CD4-positive, CD25-positive, alpha-beta regulatory T cell (primary cell): ENCODE measurements around the gene PTP4A1. TPM values are rescaled to one million over a fixed set of nuclear protein-coding genes. Genes with fewer than 3 reads are reported as not detected.

Experiments
- ATAC-seq, 2 donors: fragments of 150-1000 bp; cut with Tn5 transposase; one replicate each; pipeline ENCODE4 v1.10.0; 2021; ENCODE audit warnings: low read depth in 2 of 2, moderate number of reproducible peaks in 2 of 2, moderate library complexity in 1 of 2
- DNase-seq, 3 donors: peaks; one replicate each; pipeline versions ENCODE4 v3.0.0 to v3.0.0-alpha.2; 2012 to 2022; ENCODE audit warnings: mixed read lengths in 1 of 3
- H3K27ac ChIP-seq: one replicate; pipeline ENCODE4 v1.7.0; 2013; ENCODE audit warnings: mild to moderate bottlenecking, low read length; ENCODE audit not compliant: insufficient read depth, poor library complexity, severe bottlenecking
- H3K27me3 ChIP-seq: one replicate; pipeline ENCODE4 v1.7.0; 2013; ENCODE audit warnings: low read length; ENCODE audit not compliant: control insufficient read depth, insufficient read depth
- H3K36me3 ChIP-seq: one replicate; pipeline ENCODE4 v1.7.0; 2013; ENCODE audit warnings: mild to moderate bottlenecking, low read length, moderate library complexity; ENCODE audit not compliant: control insufficient read depth, insufficient read depth
- H3K4me1 ChIP-seq: 2 replicates; pipeline ENCODE4 v1.7.0; 2013; ENCODE audit warnings: mild to moderate bottlenecking, low read length; ENCODE audit not compliant: insufficient read depth, control insufficient read depth, poor library complexity, severe bottlenecking
- H3K4me3 ChIP-seq: one replicate; pipeline ENCODE4 v1.7.0; 2013; ENCODE audit warnings: low read depth, mild to moderate bottlenecking, low read length, moderate library complexity
- H3K9me3 ChIP-seq, 2 experiments: 1 replicate in 1 of 2; 2 replicates in 1 of 2; pipeline ENCODE4 v1.7.0; 2013; ENCODE audit warnings: low read length in 2 of 2, mild to moderate bottlenecking in 1 of 2, moderate library complexity in 1 of 2; ENCODE audit not compliant: control insufficient read depth in 2 of 2
- H3K27ac Mint-ChIP-seq, 3 donors: one replicate each; pipeline ENCODE4 v1.8.0; 2020 to 2022; ENCODE audit warnings: mild to moderate bottlenecking in 3 of 3, mixed read lengths in 3 of 3, moderate library complexity in 2 of 3
- H3K27me3 Mint-ChIP-seq: one replicate; pipeline ENCODE4 v1.8.0; 2022; ENCODE audit warnings: mild to moderate bottlenecking, mixed read lengths
- H3K36me3 Mint-ChIP-seq: one replicate; pipeline ENCODE4 v1.8.0; 2020; ENCODE audit warnings: mixed read lengths
- H3K4me1 Mint-ChIP-seq, 4 donors: one replicate each; pipeline ENCODE4 v1.8.0; 2020 to 2022; ENCODE audit warnings: mixed read lengths in 4 of 4, mild to moderate bottlenecking in 1 of 4
- H3K4me3 Mint-ChIP-seq, 4 donors: one replicate each; pipeline ENCODE4 v1.8.0; 2020 to 2022; ENCODE audit warnings: mild to moderate bottlenecking in 4 of 4, mixed read lengths in 4 of 4, moderate library complexity in 3 of 4
- H3K9me3 Mint-ChIP-seq, 7 donors: one replicate each; pipeline ENCODE4 v1.8.0; 2020 to 2022; ENCODE audit warnings: mixed read lengths in 7 of 7, mild to moderate bottlenecking in 3 of 7, moderate library complexity in 2 of 7
- polyA plus RNA-seq, 4 donors: library from polyadenylated mRNA; unstranded; fragments of 300-500 nt; fragmentation: Illumina TruSeq; gene quantifications; one replicate each; pipeline ENCODE4 v1.2.3, GENCODE V29; 2021
- total RNA-seq: library from RNA; stranded (reverse); gene quantifications from one replicate; pipeline ENCODE4 v1.2.3, GENCODE V29; 2022

The PTP4A1 gene
- total and polyA plus RNA-seq, 5 donors from 2014 or later = 54.1 to 126 (median 62.9) TPM

GRCh38 chr6:63543982-63544381 lies 28.3 kb upstream of the PTP4A1 start:
- Histone ChIP-seq H3K4me3 (no peak overlapping the region), H3K27ac (no peak overlapping the region), H3K36me3 (no peaks in the 10 kb centered on the region), H3K27me3 (peaks cover 8% of the 10 kb centered on the region), H3K9me3 (no peaks in the 10 kb centered on the region), H3K4me1 (no peaks in the 10 kb centered on the region)
- H3K27ac Mint-ChIP-seq = no peak overlapping the region
- peaks cover 31% of the 10 kb centered on the region for H3K27me3 Mint-ChIP-seq
- H3K36me3 Mint-ChIP-seq = no peaks in the 10 kb centered on the region
- no peak for DNase-seq
- no peak for ATAC-seq
- H3K9me3 Mint-ChIP-seq = peaks cover 0 to 5% (median 0%) of the 10 kb centered on the region in 7 donors
- H3K4me3 Mint-ChIP-seq = no peak overlapping the region
- H3K4me1 Mint-ChIP-seq = peaks cover 0 to 2% (median 0%) of the 10 kb centered on the region in 4 donors

DNA sequence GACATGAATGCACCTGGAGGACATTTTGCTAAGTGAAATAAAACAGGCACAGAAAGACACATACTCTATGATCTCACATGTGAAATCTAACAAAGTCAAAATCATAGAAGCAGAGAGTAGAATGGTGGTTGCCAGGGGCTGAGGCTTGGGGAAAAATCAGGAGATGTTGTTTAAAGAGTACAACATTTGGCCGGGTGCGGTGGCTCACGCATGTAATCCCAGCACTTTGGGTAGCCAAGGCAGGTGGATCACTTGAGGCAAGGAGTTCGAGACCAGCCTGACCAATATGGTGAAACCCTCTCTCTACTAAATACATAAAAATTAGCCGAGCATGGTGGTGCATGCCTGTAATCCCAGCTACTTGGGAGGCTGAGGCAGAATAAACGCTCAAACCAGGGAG lies 26.0 kb upstream of the PTP4A1 start:
- H3K4me1 Mint-ChIP-seq = peaks cover 0 to 2% (median 0%) of the 10 kb centered on the region in 4 donors
- H3K9me3 ChIP-seq = no peaks in the 10 kb centered on the region
- no peak overlapping the region for H3K4me3 ChIP-seq
- peaks cover 8% of the 10 kb centered on the region for H3K27me3 ChIP-seq
- H3K27me3 Mint-ChIP-seq = peaks cover 36% of the 10 kb centered on the region
- DNase-seq (no peak), ATAC-seq (no peak)
- no peak overlapping the region for H3K27ac ChIP-seq
- H3K36me3 ChIP-seq = no peaks in the 10 kb centered on the region
- H3K4me1 ChIP-seq = no peaks in the 10 kb centered on the region
- H3K4me3 Mint-ChIP-seq = no peak overlapping the region
- no peak overlapping the region for H3K27ac Mint-ChIP-seq
- no peaks in the 10 kb centered on the region for H3K36me3 Mint-ChIP-seq
- H3K9me3 Mint-ChIP-seq = peaks cover 0 to 5% (median 0%) of the 10 kb centered on the region in 7 donors

GRCh38 chr6:63546697-63547096 lies 25.6 kb upstream of the PTP4A1 start:
- H3K27ac Mint-ChIP-seq = no peak overlapping the region
- no peak overlapping the region for H3K4me3 Mint-ChIP-seq
- no peaks in the 10 kb centered on the region for H3K36me3 Mint-ChIP-seq

DNA sequence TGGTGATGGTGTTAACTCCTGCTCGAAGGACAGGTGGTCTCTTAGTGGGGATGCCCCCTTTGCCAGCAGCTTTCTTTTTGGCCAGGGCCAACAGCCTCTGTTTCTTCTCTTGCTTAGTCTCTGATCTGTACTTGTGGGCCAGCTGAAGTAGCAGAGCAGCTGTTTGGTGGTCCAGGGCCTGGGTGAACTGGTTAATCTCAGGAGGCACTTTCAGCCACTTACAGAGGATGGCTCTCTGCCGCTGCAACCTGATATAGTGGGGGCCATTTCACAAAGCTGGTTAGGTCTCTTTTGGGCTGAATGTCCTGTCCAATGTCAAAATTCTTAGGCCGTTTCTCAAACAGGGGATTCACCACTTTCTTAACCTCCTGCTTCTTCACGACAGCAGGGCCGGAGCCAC lies 23.2 kb upstream of the PTP4A1 start:
- DNase-seq = no peak
- H3K9me3 Mint-ChIP-seq = peaks cover 0 to 1% (median 0%) of the 10 kb centered on the region in 7 donors
- no peaks in the 10 kb centered on the region for H3K36me3 Mint-ChIP-seq
- Histone ChIP-seq H3K4me3 (no peak overlapping the region), H3K9me3 (no peaks in the 10 kb centered on the region), H3K36me3 (no peaks in the 10 kb centered on the region), H3K27me3 (peaks cover 6% of the 10 kb centered on the region), H3K27ac (no peak overlapping the region), H3K4me1 (no peaks in the 10 kb centered on the region)
- peaks cover 0 to 3% (median 0%) of the 10 kb centered on the region in 4 donors for H3K4me1 Mint-ChIP-seq
- no peak for ATAC-seq
- peaks cover 32% of the 10 kb centered on the region for H3K27me3 Mint-ChIP-seq
- no peak overlapping the region for H3K27ac Mint-ChIP-seq
- no peak overlapping the region for H3K4me3 Mint-ChIP-seq

More at GRCh38 chr6:63546697-63547096, 25.6 kb upstream of the PTP4A1 start:
- H3K9me3 ChIP-seq = no peaks in the 10 kb centered on the region
- H3K4me1 ChIP-seq = no peaks in the 10 kb centered on the region
- DNase-seq (no peak), ATAC-seq (no peak)
- no peaks in the 10 kb centered on the region for H3K36me3 ChIP-seq
- peaks cover 0 to 2% (median 0%) of the 10 kb centered on the region in 4 donors for H3K4me1 Mint-ChIP-seq
- H3K4me3 ChIP-seq = no peak overlapping the region
- peaks cover 32% of the 10 kb centered on the region for H3K27me3 Mint-ChIP-seq
- H3K9me3 Mint-ChIP-seq = peaks cover 0 to 5% (median 0%) of the 10 kb centered on the region in 7 donors
- H3K27me3 ChIP-seq = peaks cover 8% of the 10 kb centered on the region
- H3K27ac ChIP-seq = no peak overlapping the region

DNA sequence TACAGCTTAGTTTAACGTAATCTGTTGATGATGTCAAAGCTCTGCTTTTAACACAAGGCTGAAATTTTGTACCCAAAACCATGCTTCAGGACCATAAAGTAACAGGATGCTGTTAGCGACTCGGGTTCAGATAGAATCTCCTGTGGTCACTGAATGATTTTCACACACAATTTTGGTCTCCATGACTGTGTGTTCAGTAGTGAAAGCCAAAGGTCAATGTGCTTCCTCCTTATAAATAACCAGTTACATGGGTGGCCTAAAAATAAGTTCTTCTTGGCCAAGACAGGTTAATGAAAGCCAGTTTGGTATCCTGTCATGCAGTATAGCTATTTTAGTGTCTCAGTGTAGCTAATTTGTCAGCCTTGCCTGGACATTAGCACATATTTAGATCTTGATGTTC lies 19.1 kb upstream of the PTP4A1 start:
- Mint-ChIP-seq H3K36me3 (no peaks in the 10 kb centered on the region), H3K4me3 (no peak overlapping the region), H3K4me1 (peaks cover 0 to 3% (median 0%) of the 10 kb centered on the region in 4 donors), H3K9me3 (no peaks in the 10 kb centered on the region), H3K27ac (no peak overlapping the region), H3K27me3 (peaks cover 24% of the 10 kb centered on the region)
- H3K4me1 ChIP-seq = no peaks in the 10 kb centered on the region
- no peak overlapping the region for H3K4me3 ChIP-seq
- no peaks in the 10 kb centered on the region for H3K36me3 ChIP-seq
- H3K27ac ChIP-seq = no peak overlapping the region
- H3K9me3 ChIP-seq = no peaks in the 10 kb centered on the region
- peaks cover 9% of the 10 kb centered on the region for H3K27me3 ChIP-seq
- no peak for DNase-seq
- ATAC-seq = no peak

- H3K9me3 ChIP-seq = no peaks in the 10 kb centered on the region
- H3K4me3 ChIP-seq = no peak overlapping the region
- H3K27ac ChIP-seq = no peak overlapping the region
- no peak overlapping the region for H3K4me3 Mint-ChIP-seq
- H3K4me1 ChIP-seq = no peaks in the 10 kb centered on the region
- H3K36me3 ChIP-seq = no peaks in the 10 kb centered on the region
- DNase-seq (no peak), ATAC-seq (no peak)
- peaks cover 9% of the 10 kb centered on the region for H3K27me3 ChIP-seq
- H3K27ac Mint-ChIP-seq = no peak overlapping the region
- no peaks in the 10 kb centered on the region for H3K36me3 Mint-ChIP-seq
- H3K27me3 Mint-ChIP-seq = peaks cover 31% of the 10 kb centered on the region
- H3K4me1 Mint-ChIP-seq = peaks cover 0 to 3% (median 0%) of the 10 kb centered on the region in 4 donors
- no peaks in the 10 kb centered on the region for H3K9me3 Mint-ChIP-seq
Measured at GRCh38 chr6:63553900-63554299, 18.4 kb upstream of the PTP4A1 start.

GRCh38 chr6:63554782-63555181 lies 17.5 kb upstream of the PTP4A1 start:
- H3K36me3 Mint-ChIP-seq = no peaks in the 10 kb centered on the region
- no peak overlapping the region for H3K27ac Mint-ChIP-seq
- no peak overlapping the region for H3K4me3 ChIP-seq
- H3K4me1 Mint-ChIP-seq = peaks cover 0 to 3% (median 0%) of the 10 kb centered on the region in 4 donors
- DNase-seq = no peak
- peaks cover 26% of the 10 kb centered on the region for H3K27me3 Mint-ChIP-seq
- H3K36me3 ChIP-seq = no peaks in the 10 kb centered on the region
- peaks cover 9% of the 10 kb centered on the region for H3K27me3 ChIP-seq
- ATAC-seq = no peak
- no peaks in the 10 kb centered on the region for H3K9me3 Mint-ChIP-seq
- H3K27ac ChIP-seq = no peak overlapping the region
- H3K4me1 ChIP-seq = no peaks in the 10 kb centered on the region
- no peaks in the 10 kb centered on the region for H3K9me3 ChIP-seq
- H3K4me3 Mint-ChIP-seq = no peak overlapping the region

- H3K36me3 ChIP-seq = no peaks in the 10 kb centered on the region
- no peak for DNase-seq
Measured at GRCh38 chr6:63556369-63556768, 15.9 kb upstream of the PTP4A1 start.

More at GRCh38 chr6:63556369-63556768, 15.9 kb upstream of the PTP4A1 start:
- Histone ChIP-seq H3K4me3 (no peak overlapping the region), H3K4me1 (no peaks in the 10 kb centered on the region), H3K9me3 (no peaks in the 10 kb centered on the region), H3K27ac (no peak overlapping the region), H3K27me3 (peaks cover 9% of the 10 kb centered on the region)
- ATAC-seq = no peak
- H3K27ac Mint-ChIP-seq = no peak overlapping the region
- no peaks in the 10 kb centered on the region for H3K36me3 Mint-ChIP-seq
- no peaks in the 10 kb centered on the region for H3K9me3 Mint-ChIP-seq
- no peak overlapping the region for H3K4me3 Mint-ChIP-seq
- H3K4me1 Mint-ChIP-seq = peaks cover 0 to 3% (median 0%) of the 10 kb centered on the region in 4 donors
- peaks cover 30% of the 10 kb centered on the region for H3K27me3 Mint-ChIP-seq
